ENCODE measurements around the gene HYOU1. TPM values are rescaled to one million over a fixed set of nuclear protein-coding genes. Genes with fewer than 3 reads are reported as not detected.

HYOU1 gene
- 227 and 417 TPM in 2 replicates for total RNA-seq

GRCh38 chr11:119057000-119057769 lies at the start of gene HYOU1:
Gene HYOU1, minus strand, starts transcription at chr11:119057205. Its CDS starts 1,045 bp downstream, at chr11:119056160.

GRCh38 chr11:119101759-119102423 lies 44.9 kb upstream of the HYOU1 start, which contains the start of gene DPAGT1:
Gene DPAGT1, minus strand, starts transcription at chr11:119101853. Its CDS starts 198 bp downstream, at chr11:119101655.

GRCh38 chr11:119084663-119085436 lies 27.8 kb upstream of the HYOU1 start, which contains the start of gene HMBS:
Gene HMBS, plus strand, starts transcription at chr11:119084881. Its CDS starts 153 bp downstream, at chr11:119085034.

GRCh38 chr11:119067371-119068222 lies 10.6 kb upstream of the HYOU1 start, which contains the start of gene VPS11:
Gene VPS11, plus strand, starts transcription at chr11:119067818. Its CDS starts 6 bp downstream, at chr11:119067824.

GRCh38 chr11:119030329-119031047 lies 26.5 kb downstream of the HYOU1 start, which contains the start of gene SLC37A4:
Gene SLC37A4, minus strand, starts transcription at chr11:119030877.

GRCh38 chr11:119018074-119018938 lies 38.7 kb downstream of the HYOU1 start, which contains the start of the genes RPS25 and TRAPPC4:
Gene RPS25, minus strand, starts transcription at chr11:119018343. Its CDS starts 59 bp downstream, at chr11:119018284.
Gene TRAPPC4, plus strand, starts transcription at chr11:119018766. Its CDS starts 30 bp downstream, at chr11:119018796.

GRCh38 chr11:118997627-118998387 lies 59.2 kb downstream of the HYOU1 start, which contains the start of gene CENATAC:
Gene CENATAC, plus strand, starts transcription at chr11:118998138. Its CDS starts 60 bp downstream, at chr11:118998198.

Other genes with a start within 250 kb of the HYOU1 start
- not detected in 2 replicates for gene CXCR5, start 173.3 kb downstream of the HYOU1 start, total RNA-seq
- gene BCL9L, start 131.3 kb downstream of the HYOU1 start, total RNA-seq = 24.9 and 101 TPM in 2 replicates
- 0.21 and 0.34 TPM in 2 replicates for gene UPK2, start 100.9 kb downstream of the HYOU1 start, total RNA-seq
- gene FOXR1, start 85.4 kb downstream of the HYOU1 start, total RNA-seq = not detected in 2 replicates
- gene CENATAC, start 59.1 kb downstream of the HYOU1 start, total RNA-seq = 11.7 and 14.4 TPM in 2 replicates
- 857 and 1,469 TPM in 2 replicates for gene RPS25, start 38.9 kb downstream of the HYOU1 start, total RNA-seq
- 84.6 and 107 TPM in 2 replicates for gene TRAPPC4, start 38.4 kb downstream of the HYOU1 start, total RNA-seq
- 9.9 and 12.8 TPM in 2 replicates for gene SLC37A4, start 26.3 kb downstream of the HYOU1 start, total RNA-seq
- 28.0 and 31.2 TPM in 2 replicates for gene VPS11, start 10.6 kb upstream of the HYOU1 start, total RNA-seq
- gene HMBS, start 27.7 kb upstream of the HYOU1 start, total RNA-seq = 12.6 and 18.4 TPM in 2 replicates
- gene DPAGT1, start 44.6 kb upstream of the HYOU1 start, total RNA-seq = 21.2 and 27.1 TPM in 2 replicates
- gene C2CD2L, start 50.1 kb upstream of the HYOU1 start, total RNA-seq = 2.5 and 3.1 TPM in 2 replicates
- 13.0 and 21.9 TPM in 2 replicates for gene HINFP, start 64.4 kb upstream of the HYOU1 start, total RNA-seq
- gene ABCG4, start 91.8 kb upstream of the HYOU1 start, total RNA-seq = under 0.01 and 0.07 TPM in 2 replicates
- 25.6 and 28.9 TPM in 2 replicates for gene NLRX1, start 111.5 kb upstream of the HYOU1 start, total RNA-seq
- gene NHERF4, start 128.3 kb upstream of the HYOU1 start, total RNA-seq = 0.07 TPM in 1 of 2 replicates, not detected in the other
- 9.9 and 14.6 TPM in 2 replicates for gene CBL, start 149.1 kb upstream of the HYOU1 start, total RNA-seq

Data from nasal cavity respiratory epithelium epithelial cell of viscerocranial mucosa (primary cell).